T-helper 2 cell treated with Interferon-gamma antibody and Interleukin-4, amounts not matched to agents 100 ng/mL and 5 ng/mL, for 36 hours (primary cell): ENCODE measurements around the gene S100A1. TPM values are rescaled to one million over a fixed set of nuclear protein-coding genes. Genes with fewer than 3 reads are reported as not detected.

ENCODE experiments used
- intact Hi-C: fragments of 100-400 bp; cut with micrococcal nuclease; formaldehyde crosslinking; loops from one replicate; pipeline ENCODE4 v1.15.1; 2023
- total RNA-seq: library from RNA; stranded (reverse); gene quantifications from 2 replicates; pipeline ENCODE4 v1.2.3, GENCODE V29; 2022

S100A1 gene
- total RNA-seq, 1 donor from 2014 or later, result not detected

GRCh38 chr1:153609585-153609907 lies 18.7 kb upstream of the S100A1 start:
- intact Hi-C loops, result no loop called here

- intact Hi-C loops, result no loop called here
Measured at GRCh38 chr1:153610334-153610733, 17.9 kb upstream of the S100A1 start.

- intact Hi-C loops, result no loop called here
Measured at GRCh38 chr1:153610811-153611301, 17.4 kb upstream of the S100A1 start.

- intact Hi-C loops, result no loop called here
Measured at GRCh38 chr1:153611356-153611755, 16.9 kb upstream of the S100A1 start.

GRCh38 chr1:153612111-153612754 lies 16.0 kb upstream of the S100A1 start:
- intact Hi-C loops, result no loop called here

GRCh38 chr1:153612755-153613331 lies 15.4 kb upstream of the S100A1 start, which contains the start of gene S100A16:
TSS of gene S100A16 (minus strand) at chr1:153613137. CDS start at chr1:153608151, 4,986 bp downstream.
- intact Hi-C loops, result no loop called here

GRCh38 chr1:153613406-153613805 lies 14.8 kb upstream of the S100A1 start:
- intact Hi-C loops, result no loop called here

- intact Hi-C loops, result no loop called here
Measured at GRCh38 chr1:153614189-153614900, 13.9 kb upstream of the S100A1 start.

GRCh38 chr1:153614906-153615305 lies 13.3 kb upstream of the S100A1 start:
- intact Hi-C loops, result no loop called here

GRCh38 chr1:153615406-153615805 lies 12.8 kb upstream of the S100A1 start:
- intact Hi-C loops, result no loop called here

GRCh38 chr1:153616144-153616916 lies 11.9 kb upstream of the S100A1 start, which contains the start of gene S100A14:
TSS of gene S100A14 (minus strand) at chr1:153616325. CDS start at chr1:153615858, 467 bp downstream.
- intact Hi-C loops, result no loop called here

GRCh38 chr1:153616917-153617311 lies 11.3 kb upstream of the S100A1 start:
- intact Hi-C loops, result loop anchor here (1.0 kb wide), 3 partner anchors 45 to 108 kb away; no protein-coding TSS in a partner anchor

GRCh38 chr1:153617663-153618062 lies 10.6 kb upstream of the S100A1 start:
- intact Hi-C loops, result loop anchor here (1.0 kb wide), 3 partner anchors 45 to 108 kb away; no protein-coding TSS in a partner anchor

GRCh38 chr1:153619171-153619570 lies 9.1 kb upstream of the S100A1 start:
- intact Hi-C loops, result no loop called here

- intact Hi-C loops, result no loop called here
Measured at GRCh38 chr1:153623101-153623500, 5.1 kb upstream of the S100A1 start.

GRCh38 chr1:153624965-153625611 lies 3.1 kb upstream of the S100A1 start:
- intact Hi-C loops, result no loop called here

- intact Hi-C loops, result no loop called here
Measured at GRCh38 chr1:153626477-153626903, 1.7 kb upstream of the S100A1 start.

- intact Hi-C loops, result no loop called here
Measured at GRCh38 chr1:153626904-153627714, 1.1 kb upstream of the S100A1 start, which contains the start of gene S100A13. TSS of gene S100A13 (minus strand) at chr1:153627505. CDS start at chr1:153626472, 1,033 bp downstream.

GRCh38 chr1:153628638-153629342 lies 556 bp downstream of the S100A1 start:
- intact Hi-C loops, result no loop called here
